Prostate gland (tissue), 2 donors: Measurements from ENCODE around the gene SERAC1.

Experiments
- CTCF ChIP-seq, 4 experiments: fragments of 200-600 bp in 2 of 4; fragments of 450-650 bp in 2 of 4; sonication (generic) in 2 of 4; IDR thresholded peaks; 1 replicate in 3 of 4; 2 replicates in 1 of 4; pipeline ENCODE4 v1.5.1; 2016 to 2019; ENCODE audit warnings: antibody characterized with exemption in 4 of 4, mild to moderate bottlenecking in 2 of 4, moderate library complexity in 2 of 4
- POLR2A ChIP-seq: fragments of 450-650 bp; IDR thresholded peaks from one replicate; pipeline ENCODE4 v1.6.1; 2016; ENCODE audit warnings: antibody characterized with exemption, mild to moderate bottlenecking
- POLR2AphosphoS5 ChIP-seq: sonication (generic); formaldehyde crosslinking; IDR thresholded peaks from one replicate; pipeline ENCODE4 v1.6.1; 2017; ENCODE audit warnings: antibody characterized with exemption

- TF ChIP-seq POLR2A (no peak), CTCF (IDR thresholded peaks at IDR 0.05) (no peak), POLR2AphosphoS5 (no peak)
Observed at GRCh38 chr6:158191032-158191431, 23.0 kb upstream of the SERAC1 start.
